GM23338 (cell line): Measurements from ENCODE around the gene CAMSAP2. TPM values are rescaled to one million over a fixed set of nuclear protein-coding genes. Genes with fewer than 3 reads are reported as not detected.

Experiments
- ATAC-seq: fragments of 200-7000 bp; cut with Tn5 transposase; 3 replicates; pipeline ENCODE4 v1.9.1; 2020
- DNase-seq: peaks from one replicate; pipeline ENCODE4 v3.0.0-alpha.2; 2015; ENCODE audit warnings: low spot score
- H2AFZ ChIP-seq: fragments of 200-600 bp; sonication (generic); 2 replicates; pipeline ENCODE4 v1.8.0; 2016; ENCODE audit warnings: antibody characterized with exemption, mild to moderate bottlenecking, moderate library complexity
- H3F3A ChIP-seq: fragments of 200-600 bp; sonication (generic); replicated peaks from 2 replicates; pipeline ENCODE4 v1.8.0; 2017; ENCODE audit warnings: antibody characterized with exemption, mixed run types, low read depth
- H3K27ac ChIP-seq: fragments of 200-600 bp; sonication (generic); 2 replicates; pipeline ENCODE4 v1.6.1; 2016; ENCODE audit warnings: low read depth
- H3K27me3 ChIP-seq: fragments of 200-600 bp; sonication (generic); 2 replicates; pipeline ENCODE4 v1.8.0; 2016; ENCODE audit warnings: mild to moderate bottlenecking, mixed run types, moderate library complexity; ENCODE audit not compliant: insufficient read depth
- H3K36me3 ChIP-seq: fragments of 200-600 bp; sonication (generic); 2 replicates; pipeline ENCODE4 v1.8.0; 2016; ENCODE audit warnings: mild to moderate bottlenecking; ENCODE audit not compliant: insufficient read depth
- H3K4me1 ChIP-seq: fragments of 200-600 bp; sonication (generic); 2 replicates; pipeline ENCODE4 v1.8.0; 2016; ENCODE audit warnings: mild to moderate bottlenecking, moderate library complexity; ENCODE audit not compliant: insufficient read depth
- H3K4me2 ChIP-seq: fragments of 200-600 bp; sonication (generic); 2 replicates; pipeline ENCODE4 v1.7.1; 2017; ENCODE audit warnings: mixed run types
- H3K4me3 ChIP-seq: fragments of 200-600 bp; sonication (generic); 2 replicates; pipeline ENCODE4 v1.6.1; 2016; ENCODE audit warnings: mixed run types
- H3K79me2 ChIP-seq: fragments of 200-600 bp; sonication (generic); replicated peaks from 2 replicates; pipeline ENCODE4 v1.8.0; 2017; ENCODE audit warnings: mild to moderate bottlenecking; ENCODE audit not compliant: insufficient read depth
- H3K9me2 ChIP-seq: fragments of 200-600 bp; sonication (generic); 2 replicates; pipeline ENCODE4 v1.8.0; 2017; ENCODE audit not compliant: insufficient read depth
- H4K20me1 ChIP-seq: fragments of 200-600 bp; sonication (generic); replicated peaks from 2 replicates; pipeline ENCODE4 v1.8.0; 2017; ENCODE audit warnings: mild to moderate bottlenecking; ENCODE audit not compliant: insufficient read depth
- H3K27ac Mint-ChIP-seq: 2 replicates; pipeline ENCODE4 v1.8.0; 2020; ENCODE audit warnings: inconsistent platforms, mild to moderate bottlenecking, moderate library complexity, mixed read lengths
- H3K27me3 Mint-ChIP-seq: 3 replicates; pipeline ENCODE4 v1.8.0; 2022; ENCODE audit warnings: low read depth, mild to moderate bottlenecking, moderate library complexity, mixed read lengths, inconsistent platforms; ENCODE audit not compliant: insufficient read depth, poor library complexity
- H3K36me3 Mint-ChIP-seq: 3 replicates; pipeline ENCODE4 v1.8.0; 2021; ENCODE audit warnings: low read depth, mild to moderate bottlenecking, inconsistent platforms, moderate library complexity, mixed read lengths
- H3K4me1 Mint-ChIP-seq: 3 replicates; pipeline ENCODE4 v1.8.0; 2020; ENCODE audit warnings: mild to moderate bottlenecking, inconsistent platforms, mixed read lengths
- H3K4me3 Mint-ChIP-seq: 3 replicates; pipeline ENCODE4 v1.8.0; 2021; ENCODE audit warnings: moderate library complexity, mild to moderate bottlenecking, inconsistent platforms, mixed read lengths
- H3K9me3 Mint-ChIP-seq: 3 replicates; pipeline ENCODE4 v1.8.0; 2020; ENCODE audit warnings: moderate library complexity, mild to moderate bottlenecking, inconsistent platforms, mixed read lengths
- EZH2 ChIP-seq: fragments of 200-600 bp; sonication (generic); IDR thresholded peaks from one replicate; pipeline ENCODE4 v1.8.0; 2017; ENCODE audit warnings: antibody characterized with exemption, mild to moderate bottlenecking, low read depth; ENCODE audit not compliant: unreplicated experiment
- EZH2phosphoT487 ChIP-seq: fragments of 200-600 bp; sonication (generic); IDR thresholded peaks from one replicate; pipeline ENCODE4 v1.8.1; 2018; ENCODE audit warnings: antibody characterized with exemption; ENCODE audit not compliant: unreplicated experiment
- JUNB ChIP-seq: IDR thresholded peaks from one replicate; pipeline ENCODE4 v1.6.1; 2016; ENCODE audit warnings: antibody characterized with exemption; ENCODE audit not compliant: unreplicated experiment
- POLR2AphosphoS5 ChIP-seq: IDR thresholded peaks from 2 replicates; pipeline ENCODE4 v1.6.1; 2016; ENCODE audit warnings: antibody characterized with exemption, low read depth
- ZNF114 ChIP-seq: fragments of 250-450 bp; sonication (Bioruptor Pico); IDR thresholded peaks from 2 replicates; pipeline ENCODE4 v1.5.0; 2020; ENCODE audit warnings: mild to moderate bottlenecking, moderate library complexity
- ZNF331 ChIP-seq: fragments of 250-450 bp; sonication (Bioruptor Pico); IDR thresholded peaks from 2 replicates; pipeline ENCODE4 v1.5.0; 2020; ENCODE audit warnings: low read depth, mild to moderate bottlenecking, moderate library complexity
- polyA plus RNA-seq: library from polyadenylated mRNA; unstranded; fragments of >200 nt; fragmentation: Nextera tagmentation; extraction: Ambion mirVana; gene quantifications from 2 replicates; pipeline ENCODE4 v1.2.1, GENCODE V29; 2016
- total RNA-seq: library from RNA; depleted of rRNA; stranded (reverse); fragments of >200 nt; shearing (Covaris generic); gene quantifications from 2 replicates; pipeline ENCODE4 v1.2.3, GENCODE V29; 2014
- TF ChIP-seq, protein P1 (sequence below), 2 experiments: fragments of 200-600 bp in 1 of 2; sonication (generic) in 1 of 2; conservative IDR thresholded peaks; 2 replicates each; pipeline versions ENCODE4 v1.5.1 to v1.6.1; 2016 to 2017; ENCODE audit warnings: antibody characterized with exemption in 2 of 2, low read depth in 2 of 2, mild to moderate bottlenecking in 2 of 2, moderate library complexity in 1 of 2
- TF ChIP-seq, protein P2 (sequence below): IDR thresholded peaks from one replicate; pipeline ENCODE4 v1.6.1; 2018; ENCODE audit warnings: antibody characterized with exemption; ENCODE audit not compliant: unreplicated experiment
- TF ChIP-seq, protein P3 (sequence below): fragments of 250-450 bp; sonication (Bioruptor Pico); IDR thresholded peaks from 2 replicates; pipeline ENCODE4 v1.5.0; 2020; ENCODE audit warnings: mild to moderate bottlenecking, moderate library complexity
- TF ChIP-seq, protein P4 (sequence below): IDR thresholded peaks from 2 replicates; pipeline ENCODE4 v1.6.1; 2016; ENCODE audit warnings: antibody characterized with exemption

Gene CAMSAP2
- total and polyA plus RNA-seq, 2 experiments from 2014 or later = 9.1 to 21.3 TPM

DNA sequence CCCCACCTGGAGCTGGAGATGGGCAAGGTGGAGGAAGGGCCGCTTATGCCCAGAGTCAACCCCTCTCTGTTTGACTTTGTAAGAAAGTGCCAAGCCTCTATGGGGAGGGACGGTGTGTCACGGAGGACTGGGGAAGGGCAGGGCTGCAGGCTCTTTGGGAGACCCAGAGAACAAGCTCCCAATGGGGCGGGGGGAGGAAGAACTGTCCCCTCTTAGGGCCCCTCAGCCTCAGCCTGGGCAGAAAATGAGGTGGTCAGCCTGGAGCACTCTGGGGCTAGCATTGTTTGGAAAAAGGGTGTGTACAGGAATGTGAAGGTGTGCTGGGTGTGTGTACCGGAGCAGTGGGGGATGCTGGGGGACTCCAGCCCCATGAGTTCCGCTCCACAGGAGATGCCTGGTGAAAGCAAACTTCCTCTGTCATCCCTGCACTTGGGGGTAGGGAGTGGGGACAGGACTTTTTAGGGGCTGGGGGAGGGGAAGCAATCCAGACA lies 154.8 kb downstream of the CAMSAP2 start:
- ATAC-seq = no peak; the same call in 2 of the 3 replicates
- H3K4me3 ChIP-seq = peak overlapping the region; percentile 74

More for the DNA sequence above, 154.8 kb downstream of the CAMSAP2 start:
- Mint-ChIP-seq H3K9me3 (no peaks in the 10 kb centered on the region; the same call in 2 of the 3 replicates), H3K27me3 (peaks cover 32% of the 10 kb centered on the region), H3K36me3 (peaks cover 17% of the 10 kb centered on the region), H3K27ac (peak overlapping the region; percentile 87; the same call in 1 of the 2 replicates), H3K4me3 (peak overlapping the region; percentile 85), H3K4me1 (peaks cover 73% of the 10 kb centered on the region)
- Histone ChIP-seq H3K4me1 (peaks cover 57% of the 10 kb centered on the region), H3K27ac (peak overlapping the region; percentile 99), H4K20me1 (no peaks in the 10 kb centered on the region; the same call in none of the 2 replicates), H3K9me2 (no peaks in the 10 kb centered on the region), H3K27me3 (no peaks in the 10 kb centered on the region), H2AFZ (no peak overlapping the region), H3K4me2 (peak overlapping the region; percentile 95), H3F3A (0 out of 2 replicates have a peak, but pooled peaks cover 4% of the 10 kb centered on the region), H3K79me2 (peaks cover 63% of the 10 kb centered on the region), H3K36me3 (no peaks in the 10 kb centered on the region)
- TF ChIP-seq, protein P1, sequence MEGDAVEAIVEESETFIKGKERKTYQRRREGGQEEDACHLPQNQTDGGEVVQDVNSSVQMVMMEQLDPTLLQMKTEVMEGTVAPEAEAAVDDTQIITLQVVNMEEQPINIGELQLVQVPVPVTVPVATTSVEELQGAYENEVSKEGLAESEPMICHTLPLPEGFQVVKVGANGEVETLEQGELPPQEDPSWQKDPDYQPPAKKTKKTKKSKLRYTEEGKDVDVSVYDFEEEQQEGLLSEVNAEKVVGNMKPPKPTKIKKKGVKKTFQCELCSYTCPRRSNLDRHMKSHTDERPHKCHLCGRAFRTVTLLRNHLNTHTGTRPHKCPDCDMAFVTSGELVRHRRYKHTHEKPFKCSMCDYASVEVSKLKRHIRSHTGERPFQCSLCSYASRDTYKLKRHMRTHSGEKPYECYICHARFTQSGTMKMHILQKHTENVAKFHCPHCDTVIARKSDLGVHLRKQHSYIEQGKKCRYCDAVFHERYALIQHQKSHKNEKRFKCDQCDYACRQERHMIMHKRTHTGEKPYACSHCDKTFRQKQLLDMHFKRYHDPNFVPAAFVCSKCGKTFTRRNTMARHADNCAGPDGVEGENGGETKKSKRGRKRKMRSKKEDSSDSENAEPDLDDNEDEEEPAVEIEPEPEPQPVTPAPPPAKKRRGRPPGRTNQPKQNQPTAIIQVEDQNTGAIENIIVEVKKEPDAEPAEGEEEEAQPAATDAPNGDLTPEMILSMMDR (conservative IDR thresholded peaks at IDR 0.05; ENCODE audit: low read depth in 2 of 2) = no peak
- no peak for TF ChIP-seq EZH2phosphoT487
- TF ChIP-seq POLR2AphosphoS5 = no peak
- no peak for TF ChIP-seq JUNB
- no peak for TF ChIP-seq ZNF331 (CRISPR knock-in tag)
- TF ChIP-seq, protein P2, sequence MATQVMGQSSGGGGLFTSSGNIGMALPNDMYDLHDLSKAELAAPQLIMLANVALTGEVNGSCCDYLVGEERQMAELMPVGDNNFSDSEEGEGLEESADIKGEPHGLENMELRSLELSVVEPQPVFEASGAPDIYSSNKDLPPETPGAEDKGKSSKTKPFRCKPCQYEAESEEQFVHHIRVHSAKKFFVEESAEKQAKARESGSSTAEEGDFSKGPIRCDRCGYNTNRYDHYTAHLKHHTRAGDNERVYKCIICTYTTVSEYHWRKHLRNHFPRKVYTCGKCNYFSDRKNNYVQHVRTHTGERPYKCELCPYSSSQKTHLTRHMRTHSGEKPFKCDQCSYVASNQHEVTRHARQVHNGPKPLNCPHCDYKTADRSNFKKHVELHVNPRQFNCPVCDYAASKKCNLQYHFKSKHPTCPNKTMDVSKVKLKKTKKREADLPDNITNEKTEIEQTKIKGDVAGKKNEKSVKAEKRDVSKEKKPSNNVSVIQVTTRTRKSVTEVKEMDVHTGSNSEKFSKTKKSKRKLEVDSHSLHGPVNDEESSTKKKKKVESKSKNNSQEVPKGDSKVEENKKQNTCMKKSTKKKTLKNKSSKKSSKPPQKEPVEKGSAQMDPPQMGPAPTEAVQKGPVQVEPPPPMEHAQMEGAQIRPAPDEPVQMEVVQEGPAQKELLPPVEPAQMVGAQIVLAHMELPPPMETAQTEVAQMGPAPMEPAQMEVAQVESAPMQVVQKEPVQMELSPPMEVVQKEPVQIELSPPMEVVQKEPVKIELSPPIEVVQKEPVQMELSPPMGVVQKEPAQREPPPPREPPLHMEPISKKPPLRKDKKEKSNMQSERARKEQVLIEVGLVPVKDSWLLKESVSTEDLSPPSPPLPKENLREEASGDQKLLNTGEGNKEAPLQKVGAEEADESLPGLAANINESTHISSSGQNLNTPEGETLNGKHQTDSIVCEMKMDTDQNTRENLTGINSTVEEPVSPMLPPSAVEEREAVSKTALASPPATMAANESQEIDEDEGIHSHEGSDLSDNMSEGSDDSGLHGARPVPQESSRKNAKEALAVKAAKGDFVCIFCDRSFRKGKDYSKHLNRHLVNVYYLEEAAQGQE = no peak
- TF ChIP-seq ZNF114 (CRISPR knock-in tag) = no peak
- TF ChIP-seq, protein P3, sequence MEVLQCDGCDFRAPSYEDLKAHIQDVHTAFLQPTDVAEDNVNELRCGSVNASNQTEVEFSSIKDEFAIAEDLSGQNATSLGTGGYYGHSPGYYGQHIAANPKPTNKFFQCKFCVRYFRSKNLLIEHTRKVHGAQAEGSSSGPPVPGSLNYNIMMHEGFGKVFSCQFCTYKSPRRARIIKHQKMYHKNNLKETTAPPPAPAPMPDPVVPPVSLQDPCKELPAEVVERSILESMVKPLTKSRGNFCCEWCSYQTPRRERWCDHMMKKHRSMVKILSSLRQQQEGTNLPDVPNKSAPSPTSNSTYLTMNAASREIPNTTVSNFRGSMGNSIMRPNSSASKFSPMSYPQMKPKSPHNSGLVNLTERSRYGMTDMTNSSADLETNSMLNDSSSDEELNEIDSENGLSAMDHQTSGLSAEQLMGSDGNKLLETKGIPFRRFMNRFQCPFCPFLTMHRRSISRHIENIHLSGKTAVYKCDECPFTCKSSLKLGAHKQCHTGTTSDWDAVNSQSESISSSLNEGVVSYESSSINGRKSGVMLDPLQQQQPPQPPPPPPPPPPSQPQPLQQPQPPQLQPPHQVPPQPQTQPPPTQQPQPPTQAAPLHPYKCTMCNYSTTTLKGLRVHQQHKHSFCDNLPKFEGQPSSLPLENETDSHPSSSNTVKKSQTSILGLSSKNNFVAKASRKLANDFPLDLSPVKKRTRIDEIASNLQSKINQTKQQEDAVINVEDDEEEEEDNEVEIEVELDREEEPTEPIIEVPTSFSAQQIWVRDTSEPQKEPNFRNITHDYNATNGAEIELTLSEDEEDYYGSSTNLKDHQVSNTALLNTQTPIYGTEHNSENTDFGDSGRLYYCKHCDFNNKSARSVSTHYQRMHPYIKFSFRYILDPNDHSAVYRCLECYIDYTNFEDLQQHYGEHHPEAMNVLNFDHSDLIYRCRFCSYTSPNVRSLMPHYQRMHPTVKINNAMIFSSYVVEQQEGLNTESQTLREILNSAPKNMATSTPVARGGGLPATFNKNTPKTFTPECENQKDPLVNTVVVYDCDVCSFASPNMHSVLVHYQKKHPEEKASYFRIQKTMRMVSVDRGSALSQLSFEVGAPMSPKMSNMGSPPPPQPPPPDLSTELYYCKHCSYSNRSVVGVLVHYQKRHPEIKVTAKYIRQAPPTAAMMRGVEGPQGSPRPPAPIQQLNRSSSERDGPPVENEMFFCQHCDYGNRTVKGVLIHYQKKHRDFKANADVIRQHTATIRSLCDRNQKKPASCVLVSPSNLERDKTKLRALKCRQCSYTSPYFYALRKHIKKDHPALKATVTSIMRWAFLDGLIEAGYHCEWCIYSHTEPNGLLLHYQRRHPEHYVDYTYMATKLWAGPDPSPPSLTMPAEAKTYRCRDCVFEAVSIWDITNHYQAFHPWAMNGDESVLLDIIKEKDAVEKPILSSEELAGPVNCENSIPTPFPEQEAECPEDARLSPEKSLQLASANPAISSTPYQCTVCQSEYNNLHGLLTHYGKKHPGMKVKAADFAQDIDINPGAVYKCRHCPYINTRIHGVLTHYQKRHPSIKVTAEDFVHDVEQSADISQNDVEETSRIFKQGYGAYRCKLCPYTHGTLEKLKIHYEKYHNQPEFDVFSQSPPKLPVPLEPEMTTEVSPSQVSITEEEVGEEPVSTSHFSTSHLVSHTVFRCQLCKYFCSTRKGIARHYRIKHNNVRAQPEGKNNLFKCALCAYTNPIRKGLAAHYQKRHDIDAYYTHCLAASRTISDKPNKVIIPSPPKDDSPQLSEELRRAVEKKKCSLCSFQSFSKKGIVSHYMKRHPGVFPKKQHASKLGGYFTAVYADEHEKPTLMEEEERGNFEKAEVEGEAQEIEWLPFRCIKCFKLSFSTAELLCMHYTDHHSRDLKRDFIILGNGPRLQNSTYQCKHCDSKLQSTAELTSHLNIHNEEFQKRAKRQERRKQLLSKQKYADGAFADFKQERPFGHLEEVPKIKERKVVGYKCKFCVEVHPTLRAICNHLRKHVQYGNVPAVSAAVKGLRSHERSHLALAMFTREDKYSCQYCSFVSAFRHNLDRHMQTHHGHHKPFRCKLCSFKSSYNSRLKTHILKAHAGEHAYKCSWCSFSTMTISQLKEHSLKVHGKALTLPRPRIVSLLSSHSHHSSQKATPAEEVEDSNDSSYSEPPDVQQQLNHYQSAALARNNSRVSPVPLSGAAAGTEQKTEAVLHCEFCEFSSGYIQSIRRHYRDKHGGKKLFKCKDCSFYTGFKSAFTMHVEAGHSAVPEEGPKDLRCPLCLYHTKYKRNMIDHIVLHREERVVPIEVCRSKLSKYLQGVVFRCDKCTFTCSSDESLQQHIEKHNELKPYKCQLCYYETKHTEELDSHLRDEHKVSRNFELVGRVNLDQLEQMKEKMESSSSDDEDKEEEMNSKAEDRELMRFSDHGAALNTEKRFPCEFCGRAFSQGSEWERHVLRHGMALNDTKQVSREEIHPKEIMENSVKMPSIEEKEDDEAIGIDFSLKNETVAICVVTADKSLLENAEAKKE (CRISPR knock-in tag) = no peak
- TF ChIP-seq EZH2 = no peak
- TF ChIP-seq, protein P4, sequence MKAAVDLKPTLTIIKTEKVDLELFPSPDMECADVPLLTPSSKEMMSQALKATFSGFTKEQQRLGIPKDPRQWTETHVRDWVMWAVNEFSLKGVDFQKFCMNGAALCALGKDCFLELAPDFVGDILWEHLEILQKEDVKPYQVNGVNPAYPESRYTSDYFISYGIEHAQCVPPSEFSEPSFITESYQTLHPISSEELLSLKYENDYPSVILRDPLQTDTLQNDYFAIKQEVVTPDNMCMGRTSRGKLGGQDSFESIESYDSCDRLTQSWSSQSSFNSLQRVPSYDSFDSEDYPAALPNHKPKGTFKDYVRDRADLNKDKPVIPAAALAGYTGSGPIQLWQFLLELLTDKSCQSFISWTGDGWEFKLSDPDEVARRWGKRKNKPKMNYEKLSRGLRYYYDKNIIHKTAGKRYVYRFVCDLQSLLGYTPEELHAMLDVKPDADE = no peak; the same call in 1 of the 2 replicates
- peak; percentile 57 for DNase-seq
